Vagina (tissue), 2 donors: ENCODE results near the gene FBH1. TPM values are rescaled to one million over a fixed set of nuclear protein-coding genes. Genes with fewer than 3 reads are reported as not detected.
"Not testable (repeated sequence)": the region's sequence is repeated elsewhere in the genome, so short reads cannot be mapped to it uniquely, and the experiment has no call there.

ENCODE experiments used
- DNase-seq, 2 donors: peaks; one replicate each; pipeline ENCODE4 v3.0.0-alpha.2; 2017; ENCODE audit errors: extremely low spot score in 2 of 2
- H3K27ac ChIP-seq: fragments of 200-600 bp; sonication (generic); one replicate; pipeline ENCODE4 v1.5.1; 2019
- H3K27me3 ChIP-seq: fragments of 200-600 bp; sonication (generic); one replicate; pipeline ENCODE4 v1.5.1; 2019
- H3K36me3 ChIP-seq, 2 donors: fragments of 200-600 bp; sonication (generic); one replicate each; pipeline ENCODE4 v1.5.1; 2017 to 2019
- H3K4me1 ChIP-seq: fragments of 200-600 bp; sonication (generic); one replicate; pipeline ENCODE4 v1.5.1; 2019
- H3K4me3 ChIP-seq, 2 donors: fragments of 200-600 bp; sonication (generic); 1 replicate in 1 of 2; 2 replicates in 1 of 2; pipeline ENCODE4 v1.5.1; 2016 to 2019
- H3K9me3 ChIP-seq: fragments of 200-600 bp; sonication (generic); one replicate; pipeline ENCODE4 v1.5.1; 2019
- POLR2A ChIP-seq, 2 donors: fragments of 450-650 bp; IDR thresholded peaks; one replicate each; pipeline ENCODE4 v1.6.1; 2017; ENCODE audit warnings: antibody characterized with exemption in 2 of 2, mild to moderate bottlenecking in 2 of 2, moderate library complexity in 2 of 2
- POLR2AphosphoS5 ChIP-seq, 2 donors: sonication (generic); formaldehyde crosslinking; IDR thresholded peaks; one replicate each; pipeline ENCODE4 v1.9.0; 2017; ENCODE audit warnings: antibody characterized with exemption in 2 of 2, mild to moderate bottlenecking in 2 of 2, low read depth in 1 of 2; ENCODE audit not compliant: insufficient read depth in 1 of 2
- intact Hi-C: fragments of 100-400 bp; cut with DNase I; formaldehyde crosslinking; loops from one replicate; pipeline ENCODE4 v1.15.1; 2023
- total RNA-seq: library from RNA; depleted of rRNA; stranded (reverse); fragments of >200 nt; gene quantifications from one replicate; pipeline ENCODE4 v1.2.3, GENCODE V29; 2016
- TF ChIP-seq, protein P1 (sequence below), 3 experiments: fragments of 450-650 bp in 2 of 3; fragments of 200-600 bp in 1 of 3; sonication (generic) in 1 of 3; IDR thresholded peaks; one replicate each; pipeline ENCODE4 v1.5.1; 2017 to 2019; ENCODE audit warnings: antibody characterized with exemption in 3 of 3, mild to moderate bottlenecking in 2 of 3, moderate library complexity in 2 of 3

FBH1 gene
- total RNA-seq, 1 donor from 2014 or later: 108 TPM

- no peak for TF ChIP-seq POLR2A (IDR thresholded peaks at IDR 0.05)
- TF ChIP-seq, protein P1, sequence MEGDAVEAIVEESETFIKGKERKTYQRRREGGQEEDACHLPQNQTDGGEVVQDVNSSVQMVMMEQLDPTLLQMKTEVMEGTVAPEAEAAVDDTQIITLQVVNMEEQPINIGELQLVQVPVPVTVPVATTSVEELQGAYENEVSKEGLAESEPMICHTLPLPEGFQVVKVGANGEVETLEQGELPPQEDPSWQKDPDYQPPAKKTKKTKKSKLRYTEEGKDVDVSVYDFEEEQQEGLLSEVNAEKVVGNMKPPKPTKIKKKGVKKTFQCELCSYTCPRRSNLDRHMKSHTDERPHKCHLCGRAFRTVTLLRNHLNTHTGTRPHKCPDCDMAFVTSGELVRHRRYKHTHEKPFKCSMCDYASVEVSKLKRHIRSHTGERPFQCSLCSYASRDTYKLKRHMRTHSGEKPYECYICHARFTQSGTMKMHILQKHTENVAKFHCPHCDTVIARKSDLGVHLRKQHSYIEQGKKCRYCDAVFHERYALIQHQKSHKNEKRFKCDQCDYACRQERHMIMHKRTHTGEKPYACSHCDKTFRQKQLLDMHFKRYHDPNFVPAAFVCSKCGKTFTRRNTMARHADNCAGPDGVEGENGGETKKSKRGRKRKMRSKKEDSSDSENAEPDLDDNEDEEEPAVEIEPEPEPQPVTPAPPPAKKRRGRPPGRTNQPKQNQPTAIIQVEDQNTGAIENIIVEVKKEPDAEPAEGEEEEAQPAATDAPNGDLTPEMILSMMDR (IDR thresholded peaks at IDR 0.05): no peak
- no peak for TF ChIP-seq POLR2AphosphoS5 (IDR thresholded peaks at IDR 0.05; ENCODE audit: insufficient read depth in 1 of 2, low read depth in 1 of 2)
- peaks cover 0 to 47% of the 10 kb centered on the region in 2 donors for H3K36me3 ChIP-seq
- H3K4me3 ChIP-seq: no peak overlapping the region
- intact Hi-C loops: no loop called here
- H3K9me3 ChIP-seq: no peaks in the 10 kb centered on the region
- no peaks in the 10 kb centered on the region for H3K4me1 ChIP-seq
- no peaks in the 10 kb centered on the region for H3K27me3 ChIP-seq
- DNase-seq: no peak
- no peak overlapping the region for H3K27ac ChIP-seq
These were observed 68.0 kb downstream of the FBH1 start for GRCh38 chr10:5958077-5958476.

DNA sequence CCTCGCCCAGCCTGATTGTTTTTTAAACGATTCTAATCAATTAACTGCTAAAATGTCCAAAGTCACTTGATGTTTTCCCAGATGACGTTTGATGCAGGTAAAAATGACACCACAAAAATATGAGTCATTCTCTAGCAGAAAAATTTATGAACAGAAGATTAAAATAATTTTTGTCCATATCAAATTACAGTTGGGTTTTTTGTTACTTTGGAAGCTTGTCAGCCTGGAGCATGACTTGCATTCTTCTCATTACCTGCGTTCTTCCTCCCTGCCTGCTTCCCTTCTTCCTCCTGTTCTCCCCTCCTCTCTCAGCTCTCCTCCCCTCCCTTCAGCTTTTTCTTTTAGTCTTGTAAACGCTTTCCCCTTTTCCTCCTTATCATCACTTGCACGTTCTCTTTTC, 68.6 kb downstream of the FBH1 start:
- intact Hi-C loops: no loop called here
- Histone ChIP-seq H3K36me3 (peaks cover 0 to 47% of the 10 kb centered on the region in 2 donors), H3K9me3 (no peaks in the 10 kb centered on the region), H3K27ac (no peak overlapping the region), H3K4me1 (no peaks in the 10 kb centered on the region), H3K4me3 (no peak overlapping the region), H3K27me3 (no peaks in the 10 kb centered on the region)
- no peak for DNase-seq
- TF ChIP-seq, protein P1 (IDR thresholded peaks at IDR 0.05): no peak
- no peak for TF ChIP-seq POLR2A (IDR thresholded peaks at IDR 0.05)

DNA sequence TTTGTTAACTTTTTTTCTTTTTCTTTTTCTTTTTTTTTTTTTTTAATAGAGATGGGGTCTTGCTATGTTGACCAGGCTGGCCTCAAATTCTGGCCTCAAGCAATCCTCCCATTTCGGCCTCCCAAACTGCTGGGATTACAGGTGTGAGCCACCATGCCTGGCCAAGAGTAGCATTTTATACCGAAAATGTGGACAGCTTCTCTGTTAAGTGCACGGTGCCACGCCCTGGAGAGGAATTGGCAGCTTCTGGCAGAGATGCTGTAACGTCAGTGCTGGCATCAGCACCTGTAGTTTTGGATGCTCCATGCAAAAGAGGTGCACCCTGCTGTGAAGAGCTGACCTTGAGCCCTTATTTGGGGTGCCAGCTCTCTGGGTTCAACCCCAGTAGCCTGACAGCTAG, 69.1 kb downstream of the FBH1 start:
- intact Hi-C loops: no loop called here
- peaks cover 0 to 47% of the 10 kb centered on the region in 2 donors for H3K36me3 ChIP-seq
- DNase-seq: no peak

DNA sequence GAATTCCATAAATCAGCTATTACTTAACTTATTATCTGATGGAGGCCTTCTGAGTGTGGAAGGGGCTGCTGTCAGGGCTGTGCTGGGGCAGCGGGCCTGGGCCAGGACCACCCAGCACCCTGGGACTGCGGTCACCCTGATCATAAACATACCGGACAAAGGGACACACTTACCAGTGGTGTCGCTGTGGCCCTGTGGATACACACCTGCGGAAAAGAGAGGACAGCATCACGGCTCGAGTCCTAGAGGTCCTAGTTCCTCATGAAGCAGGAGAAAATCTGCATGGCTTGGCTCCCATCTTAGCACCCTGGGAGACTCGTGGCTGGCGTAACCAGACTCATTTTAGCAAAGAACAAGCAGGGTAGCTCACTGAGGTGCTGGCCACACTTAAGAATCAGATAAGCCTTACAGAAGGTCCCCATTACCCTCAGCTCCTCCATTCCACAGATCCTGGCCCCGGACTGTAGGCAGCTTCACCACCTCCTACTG, 69.6 kb downstream of the FBH1 start:
- Histone ChIP-seq H3K27ac (no peak overlapping the region), H3K9me3 (no peaks in the 10 kb centered on the region), H3K4me1 (no peaks in the 10 kb centered on the region), H3K36me3 (peaks cover 0 to 47% of the 10 kb centered on the region in 2 donors), H3K27me3 (no peaks in the 10 kb centered on the region), H3K4me3 (no peak overlapping the region)
- TF ChIP-seq, protein P1 (IDR thresholded peaks at IDR 0.05): no peak
- TF ChIP-seq POLR2AphosphoS5 (IDR thresholded peaks at IDR 0.05; ENCODE audit: insufficient read depth in 1 of 2, low read depth in 1 of 2) (no peak), POLR2A (IDR thresholded peaks at IDR 0.05) (no peak)
- intact Hi-C loops: no loop called here
- DNase-seq: no peak

More for the DNA sequence above, 69.1 kb downstream of the FBH1 start:
- no peak overlapping the region for H3K27ac ChIP-seq
- no peaks in the 10 kb centered on the region for H3K4me1 ChIP-seq
- TF ChIP-seq, protein P1 (IDR thresholded peaks at IDR 0.05): no peak
- TF ChIP-seq POLR2AphosphoS5 (IDR thresholded peaks at IDR 0.05; ENCODE audit: insufficient read depth in 1 of 2, low read depth in 1 of 2): no peak
- no peaks in the 10 kb centered on the region for H3K9me3 ChIP-seq
- H3K4me3 ChIP-seq: no peak overlapping the region
- no peaks in the 10 kb centered on the region for H3K27me3 ChIP-seq

GRCh38 chr10:5960070-5960972, 70.3 kb downstream of the FBH1 start:
- intact Hi-C loops: no loop called here
- Histone ChIP-seq H3K4me3 (no peak overlapping the region), H3K4me1 (no peaks in the 10 kb centered on the region), H3K36me3 (peaks cover 0 to 46% of the 10 kb centered on the region in 2 donors), H3K27ac (no peak overlapping the region), H3K9me3 (no peaks in the 10 kb centered on the region), H3K27me3 (no peaks in the 10 kb centered on the region)
- DNase-seq: no peak
- TF ChIP-seq, protein P1 (IDR thresholded peaks at IDR 0.05): no peak
- TF ChIP-seq POLR2AphosphoS5 (IDR thresholded peaks at IDR 0.05; ENCODE audit: insufficient read depth in 1 of 2, low read depth in 1 of 2) (no peak), POLR2A (IDR thresholded peaks at IDR 0.05) (no peak)

DNA sequence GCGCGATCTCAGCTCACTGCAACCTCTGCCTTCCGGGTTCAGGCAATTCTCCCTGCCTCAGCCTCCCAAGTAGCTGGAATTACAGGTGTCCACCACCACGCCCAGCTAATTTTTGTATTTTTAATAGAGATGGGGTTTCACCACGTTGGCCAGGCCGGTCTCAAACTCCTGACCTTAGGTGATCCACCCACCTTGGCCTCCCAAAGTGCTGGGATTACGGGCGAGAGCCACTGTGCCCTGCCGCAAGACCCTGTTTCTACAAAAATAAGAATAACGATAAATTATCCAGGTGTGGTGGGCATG, 70.9 kb downstream of the FBH1 start:
- H3K27ac ChIP-seq, H3K4me3 ChIP-seq, H3K4me1 ChIP-seq, H3K27me3 ChIP-seq, H3K9me3 ChIP-seq, intact Hi-C loops, DNase-seq: not testable (repeated sequence)
- peaks cover 0 to 45% of the 10 kb centered on the region in 2 donors for H3K36me3 ChIP-seq
